GM23338 (cell line): Measurements from ENCODE around the gene PFKM. TPM values are rescaled to one million over a fixed set of nuclear protein-coding genes. Genes with fewer than 3 reads are reported as not detected.

ENCODE experiments used
- ATAC-seq: fragments of 200-7000 bp; cut with Tn5 transposase; 3 replicates; pipeline ENCODE4 v1.9.1; 2020
- DNase-seq: peaks from one replicate; pipeline ENCODE4 v3.0.0-alpha.2; 2015; ENCODE audit warnings: low spot score
- H2AFZ ChIP-seq: fragments of 200-600 bp; sonication (generic); 2 replicates; pipeline ENCODE4 v1.8.0; 2016; ENCODE audit warnings: antibody characterized with exemption, mild to moderate bottlenecking, moderate library complexity
- H3F3A ChIP-seq: fragments of 200-600 bp; sonication (generic); replicated peaks from 2 replicates; pipeline ENCODE4 v1.8.0; 2017; ENCODE audit warnings: antibody characterized with exemption, mixed run types, low read depth
- H3K27ac ChIP-seq: fragments of 200-600 bp; sonication (generic); 2 replicates; pipeline ENCODE4 v1.6.1; 2016; ENCODE audit warnings: low read depth
- H3K27me3 ChIP-seq: fragments of 200-600 bp; sonication (generic); 2 replicates; pipeline ENCODE4 v1.8.0; 2016; ENCODE audit warnings: mild to moderate bottlenecking, mixed run types, moderate library complexity; ENCODE audit not compliant: insufficient read depth
- H3K36me3 ChIP-seq: fragments of 200-600 bp; sonication (generic); 2 replicates; pipeline ENCODE4 v1.8.0; 2016; ENCODE audit warnings: mild to moderate bottlenecking; ENCODE audit not compliant: insufficient read depth
- H3K4me1 ChIP-seq: fragments of 200-600 bp; sonication (generic); 2 replicates; pipeline ENCODE4 v1.8.0; 2016; ENCODE audit warnings: mild to moderate bottlenecking, moderate library complexity; ENCODE audit not compliant: insufficient read depth
- H3K4me2 ChIP-seq: fragments of 200-600 bp; sonication (generic); 2 replicates; pipeline ENCODE4 v1.7.1; 2017; ENCODE audit warnings: mixed run types
- H3K4me3 ChIP-seq: fragments of 200-600 bp; sonication (generic); 2 replicates; pipeline ENCODE4 v1.6.1; 2016; ENCODE audit warnings: mixed run types
- H3K79me2 ChIP-seq: fragments of 200-600 bp; sonication (generic); replicated peaks from 2 replicates; pipeline ENCODE4 v1.8.0; 2017; ENCODE audit warnings: mild to moderate bottlenecking; ENCODE audit not compliant: insufficient read depth
- H3K9me2 ChIP-seq: fragments of 200-600 bp; sonication (generic); 2 replicates; pipeline ENCODE4 v1.8.0; 2017; ENCODE audit not compliant: insufficient read depth
- H4K20me1 ChIP-seq: fragments of 200-600 bp; sonication (generic); replicated peaks from 2 replicates; pipeline ENCODE4 v1.8.0; 2017; ENCODE audit warnings: mild to moderate bottlenecking; ENCODE audit not compliant: insufficient read depth
- H3K27ac Mint-ChIP-seq: 2 replicates; pipeline ENCODE4 v1.8.0; 2020; ENCODE audit warnings: inconsistent platforms, mild to moderate bottlenecking, moderate library complexity, mixed read lengths
- H3K27me3 Mint-ChIP-seq: 3 replicates; pipeline ENCODE4 v1.8.0; 2022; ENCODE audit warnings: low read depth, mild to moderate bottlenecking, moderate library complexity, mixed read lengths, inconsistent platforms; ENCODE audit not compliant: insufficient read depth, poor library complexity
- H3K36me3 Mint-ChIP-seq: 3 replicates; pipeline ENCODE4 v1.8.0; 2021; ENCODE audit warnings: low read depth, mild to moderate bottlenecking, inconsistent platforms, moderate library complexity, mixed read lengths
- H3K4me1 Mint-ChIP-seq: 3 replicates; pipeline ENCODE4 v1.8.0; 2020; ENCODE audit warnings: mild to moderate bottlenecking, inconsistent platforms, mixed read lengths
- H3K4me3 Mint-ChIP-seq: 3 replicates; pipeline ENCODE4 v1.8.0; 2021; ENCODE audit warnings: moderate library complexity, mild to moderate bottlenecking, inconsistent platforms, mixed read lengths
- H3K9me3 Mint-ChIP-seq: 3 replicates; pipeline ENCODE4 v1.8.0; 2020; ENCODE audit warnings: moderate library complexity, mild to moderate bottlenecking, inconsistent platforms, mixed read lengths
- ZNF331 ChIP-seq: fragments of 250-450 bp; sonication (Bioruptor Pico); IDR thresholded peaks from 2 replicates; pipeline ENCODE4 v1.5.0; 2020; ENCODE audit warnings: low read depth, mild to moderate bottlenecking, moderate library complexity
- microRNA-seq: library from miRNA; unstranded; fragments of <30 nt; microRNA quantifications from one replicate; pipeline ENCODE4, GENCODE V29; 2017
- polyA plus RNA-seq: library from polyadenylated mRNA; unstranded; fragments of >200 nt; fragmentation: Nextera tagmentation; extraction: Ambion mirVana; gene quantifications from 2 replicates; pipeline ENCODE4 v1.2.1, GENCODE V29; 2016
- small RNA-seq: library from RNA; depleted of rRNA; stranded (forward); fragments of <200 nt; gene quantifications from one replicate; pipeline ENCODE3, GENCODE V24; 2014; ENCODE audit warnings: low replicate concordance
- total RNA-seq: library from RNA; depleted of rRNA; stranded (reverse); fragments of >200 nt; shearing (Covaris generic); gene quantifications from 2 replicates; pipeline ENCODE4 v1.2.3, GENCODE V29; 2014; rRNA removed

The PFKM gene
- total and polyA plus RNA-seq, 2 experiments from 2014 or later: 47.2 to 82.5 TPM

DNA sequence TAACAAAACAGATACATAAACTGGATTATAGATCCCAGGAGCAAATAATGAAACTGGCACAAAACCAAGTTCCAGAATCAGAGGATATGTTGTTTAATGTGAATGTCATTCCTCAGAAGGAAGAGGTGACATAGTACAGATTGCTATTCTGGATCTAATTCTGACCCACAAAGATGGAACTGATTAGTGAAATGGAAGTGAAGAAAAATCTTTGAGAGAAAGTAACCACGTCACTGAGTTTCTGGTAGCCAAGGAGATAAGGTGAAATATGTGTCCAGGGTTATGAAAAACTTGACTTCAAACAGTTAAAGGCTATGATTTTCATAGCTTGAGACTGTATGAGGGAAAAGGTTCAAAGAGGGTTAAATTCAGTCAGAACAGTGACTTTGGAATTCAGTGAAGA lies 75.6 kb downstream of the PFKM start:
- Mint-ChIP-seq H3K27me3 (peaks cover 17% of the 10 kb centered on the region), H3K9me3 (no peaks in the 10 kb centered on the region; the same call in 2 of the 3 replicates), H3K4me1 (peaks cover 15% of the 10 kb centered on the region; the same call in 2 of the 3 replicates), H3K36me3 (no peaks in the 10 kb centered on the region), H3K27ac (no peak overlapping the region), H3K4me3 (no peak overlapping the region)
- DNase-seq (no peak), ATAC-seq (no peak)
- Histone ChIP-seq H3K79me2 (no peaks in the 10 kb centered on the region), H3F3A (no peaks in the 10 kb centered on the region), H2AFZ (no peak overlapping the region), H3K4me1 (peaks cover 8% of the 10 kb centered on the region), H3K4me2 (no peak overlapping the region), H3K27ac (no peak overlapping the region), H3K27me3 (peaks cover 38% of the 10 kb centered on the region), H3K4me3 (no peak overlapping the region), H3K9me2 (no peaks in the 10 kb centered on the region), H4K20me1 (no peaks in the 10 kb centered on the region), H3K36me3 (no peaks in the 10 kb centered on the region)
- TF ChIP-seq ZNF331 (CRISPR knock-in tag): no peak

Small RNAs within 50 kb of the gene (microRNA-seq; reads per million reads assigned to microRNA genes)
- 1.8 reads per million for gene MIR6505

Small RNAs within 50 kb of the gene (small RNA-seq; reads per million reads assigned to genes)
- gene MIR6505 (not detected), gene RNU6-1203P (not detected)

Other genes with a start within 250 kb of the PFKM start
- gene VDR, start 214.4 kb upstream of the PFKM start, total RNA-seq: 1.1 and 1.4 TPM in 2 replicates
- 0.35 and 0.37 TPM in 2 replicates for gene VDR, start 214.4 kb upstream of the PFKM start, polyA plus RNA-seq
- gene TMEM106C, start 155.8 kb upstream of the PFKM start, total RNA-seq: 53.4 and 83.7 TPM in 2 replicates
- gene TMEM106C, start 155.8 kb upstream of the PFKM start, polyA plus RNA-seq: 37.3 and 43.5 TPM in 2 replicates
- gene COL2A1, start 114.9 kb upstream of the PFKM start, total RNA-seq: 24.6 and 31.8 TPM in 2 replicates
- 5.9 and 7.0 TPM in 2 replicates for gene COL2A1, start 114.9 kb upstream of the PFKM start, polyA plus RNA-seq
- 23.7 and 27.7 TPM in 2 replicates for gene SENP1, start 13.3 kb upstream of the PFKM start, total RNA-seq
- gene SENP1, start 13.3 kb upstream of the PFKM start, polyA plus RNA-seq: 7.6 and 8.6 TPM in 2 replicates
- 5.4 and 8.4 TPM in 2 replicates for gene ASB8, start 38.2 kb downstream of the PFKM start, total RNA-seq
- 5.4 and 6.4 TPM in 2 replicates for gene ASB8, start 38.2 kb downstream of the PFKM start, polyA plus RNA-seq
- 2.8 and 3.7 TPM in 2 replicates for gene CCDC184, start 64.3 kb downstream of the PFKM start, total RNA-seq
- gene CCDC184, start 64.3 kb downstream of the PFKM start, polyA plus RNA-seq: 1.8 and 2.8 TPM in 2 replicates
- gene OR10AD1, start 83.9 kb downstream of the PFKM start, total RNA-seq: not detected in 2 replicates
- gene OR10AD1, start 83.9 kb downstream of the PFKM start, polyA plus RNA-seq: 0.17 TPM in 1 of 2 replicates, not detected in the other
- gene ZNF641, start 231.6 kb downstream of the PFKM start, total RNA-seq: 5.3 and 7.2 TPM in 2 replicates
- gene ZNF641, start 231.6 kb downstream of the PFKM start, polyA plus RNA-seq: 1.4 and 1.7 TPM in 2 replicates